Stimulated activated naive CD8-positive, alpha-beta T cell treated with anti-CD3 and anti-CD28 coated beads, Interleukin-15, Interleukin-2, amounts not matched to agents 100 ng/mL and 50 ng/mL, for 24 hours (primary cell): ENCODE measurements around the gene IMP3.

ENCODE experiments used
- H3K27ac Mint-ChIP-seq: one replicate; pipeline ENCODE4 v1.8.0; 2021; ENCODE audit warnings: mild to moderate bottlenecking, mixed read lengths
- H3K27me3 Mint-ChIP-seq: one replicate; pipeline ENCODE4 v1.8.0; 2021; ENCODE audit warnings: mixed read lengths
- H3K36me3 Mint-ChIP-seq: one replicate; pipeline ENCODE4 v1.8.0; 2021; ENCODE audit warnings: low read depth, mixed read lengths
- H3K4me1 Mint-ChIP-seq: one replicate; pipeline ENCODE4 v1.8.0; 2021; ENCODE audit warnings: low read depth, mixed read lengths
- H3K4me3 Mint-ChIP-seq: one replicate; pipeline ENCODE4 v1.8.0; 2021; ENCODE audit warnings: mild to moderate bottlenecking, mixed read lengths
- H3K9me3 Mint-ChIP-seq: one replicate; pipeline ENCODE4 v1.8.0; 2021; ENCODE audit warnings: mixed read lengths

Gene IMP3

DNA sequence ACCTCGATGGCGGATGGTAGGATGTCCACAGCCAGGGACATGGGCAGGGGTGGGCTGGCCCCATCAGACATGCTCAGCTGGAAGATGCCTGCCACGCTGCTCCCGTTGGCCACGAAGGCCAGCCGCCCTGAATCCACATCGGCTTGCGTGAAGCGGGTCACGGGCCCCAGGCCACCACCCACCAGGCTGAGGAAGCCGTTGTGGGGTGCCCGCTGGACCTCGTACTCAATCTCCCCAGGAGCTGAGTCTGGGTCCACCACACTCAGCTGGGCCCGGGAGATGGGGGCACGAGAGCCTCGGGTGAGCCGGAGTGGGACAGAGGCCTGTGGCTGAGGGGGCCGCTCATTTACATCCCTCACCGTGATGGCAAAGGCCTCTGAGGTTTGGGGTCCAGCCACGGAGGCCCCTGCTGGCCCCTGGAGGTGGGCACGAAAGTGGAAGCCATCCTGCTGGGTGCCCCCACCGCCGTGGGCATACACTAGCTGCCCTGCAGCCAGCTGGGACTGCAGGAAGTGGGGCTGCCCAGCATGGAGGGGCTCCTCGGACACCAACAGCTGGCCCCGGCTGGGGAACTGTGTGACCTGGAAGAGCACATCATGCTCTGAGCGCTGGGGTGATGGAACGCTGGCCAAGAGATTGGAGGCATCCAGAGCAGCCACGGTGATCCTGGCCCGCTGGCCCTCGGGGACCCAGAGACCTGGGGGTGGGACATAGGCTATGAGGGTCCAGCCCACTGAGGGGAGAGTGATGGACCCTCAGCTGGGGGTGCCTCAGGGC is 36.9 kb upstream of the IMP3 start:
- Mint-ChIP-seq H3K4me3 (no peak overlapping the region), H3K27ac (no peak overlapping the region), H3K27me3 (no peaks in the 10 kb centered on the region), H3K4me1 (no peaks in the 10 kb centered on the region), H3K9me3 (no peaks in the 10 kb centered on the region), H3K36me3 (no peaks in the 10 kb centered on the region)

DNA sequence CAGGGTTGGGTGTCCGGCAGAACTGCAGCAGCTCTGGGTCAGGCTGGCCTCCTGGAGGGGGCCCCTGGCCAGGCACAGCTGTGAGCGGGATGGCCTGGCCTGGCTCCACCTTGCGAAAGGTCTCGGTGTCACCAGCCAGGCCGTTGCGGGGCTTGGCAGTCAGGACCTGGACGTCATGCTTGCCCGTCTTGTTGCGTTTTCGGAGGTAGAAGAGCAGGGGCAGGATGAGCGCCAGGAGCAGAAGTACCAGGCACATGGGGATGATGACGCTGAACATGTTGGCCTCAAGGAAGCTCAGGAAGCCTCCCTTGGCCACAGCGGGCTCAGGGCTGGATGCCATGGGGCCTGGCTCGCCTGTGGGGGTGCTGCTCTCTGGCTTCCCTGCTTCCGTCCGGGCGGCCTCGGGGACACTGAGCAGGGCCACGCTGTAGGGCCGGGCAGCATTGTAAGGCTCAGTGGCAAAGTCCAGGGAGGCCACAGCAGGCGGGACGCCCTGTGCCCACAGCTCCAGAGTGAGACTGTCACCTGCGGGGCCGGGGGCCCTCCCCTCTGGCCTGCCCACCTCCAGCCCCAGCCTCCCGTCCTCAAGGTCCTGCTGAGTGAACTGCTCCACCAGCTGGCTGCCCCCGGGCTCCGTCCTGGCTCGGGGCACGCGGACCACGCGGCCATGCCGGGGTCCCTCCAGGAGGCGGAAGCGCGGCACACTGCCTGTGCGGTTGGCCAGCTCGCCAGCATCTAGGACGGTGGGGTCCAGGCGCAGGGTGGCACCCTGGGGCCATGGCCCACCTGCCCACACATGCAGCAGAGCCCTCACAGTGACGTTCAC is 35.8 kb upstream of the IMP3 start:
- no peak overlapping the region for H3K27ac Mint-ChIP-seq
- no peaks in the 10 kb centered on the region for H3K4me1 Mint-ChIP-seq
- H3K27me3 Mint-ChIP-seq, result no peaks in the 10 kb centered on the region

DNA sequence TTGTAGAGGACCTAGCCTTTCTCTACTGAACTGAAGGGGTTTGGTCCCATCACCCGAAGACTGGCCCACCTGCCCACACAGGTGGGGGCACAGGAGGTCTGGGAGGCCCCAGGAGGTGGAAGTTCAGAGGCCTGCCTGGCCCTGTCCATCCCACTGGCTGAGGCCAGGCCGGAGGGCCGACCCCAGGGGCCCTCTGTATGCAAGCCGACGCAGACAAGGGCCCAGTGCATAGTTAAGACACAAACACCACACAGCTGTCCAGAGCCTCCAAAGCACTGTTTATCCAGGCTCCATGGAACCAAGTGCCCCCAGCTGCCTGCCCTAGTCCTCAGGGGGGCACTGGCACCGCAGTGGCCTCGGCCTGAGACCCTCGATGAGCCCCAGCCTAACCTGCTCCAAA is 34.3 kb upstream of the IMP3 start:
- Mint-ChIP-seq H3K27me3 (no peaks in the 10 kb centered on the region), H3K36me3 (no peaks in the 10 kb centered on the region), H3K4me3 (no peak overlapping the region), H3K4me1 (no peaks in the 10 kb centered on the region), H3K27ac (no peak overlapping the region), H3K9me3 (no peaks in the 10 kb centered on the region)

More for the DNA sequence above, 35.8 kb upstream of the IMP3 start:
- Mint-ChIP-seq H3K36me3 (no peaks in the 10 kb centered on the region), H3K4me3 (no peak overlapping the region), H3K9me3 (no peaks in the 10 kb centered on the region)

DNA sequence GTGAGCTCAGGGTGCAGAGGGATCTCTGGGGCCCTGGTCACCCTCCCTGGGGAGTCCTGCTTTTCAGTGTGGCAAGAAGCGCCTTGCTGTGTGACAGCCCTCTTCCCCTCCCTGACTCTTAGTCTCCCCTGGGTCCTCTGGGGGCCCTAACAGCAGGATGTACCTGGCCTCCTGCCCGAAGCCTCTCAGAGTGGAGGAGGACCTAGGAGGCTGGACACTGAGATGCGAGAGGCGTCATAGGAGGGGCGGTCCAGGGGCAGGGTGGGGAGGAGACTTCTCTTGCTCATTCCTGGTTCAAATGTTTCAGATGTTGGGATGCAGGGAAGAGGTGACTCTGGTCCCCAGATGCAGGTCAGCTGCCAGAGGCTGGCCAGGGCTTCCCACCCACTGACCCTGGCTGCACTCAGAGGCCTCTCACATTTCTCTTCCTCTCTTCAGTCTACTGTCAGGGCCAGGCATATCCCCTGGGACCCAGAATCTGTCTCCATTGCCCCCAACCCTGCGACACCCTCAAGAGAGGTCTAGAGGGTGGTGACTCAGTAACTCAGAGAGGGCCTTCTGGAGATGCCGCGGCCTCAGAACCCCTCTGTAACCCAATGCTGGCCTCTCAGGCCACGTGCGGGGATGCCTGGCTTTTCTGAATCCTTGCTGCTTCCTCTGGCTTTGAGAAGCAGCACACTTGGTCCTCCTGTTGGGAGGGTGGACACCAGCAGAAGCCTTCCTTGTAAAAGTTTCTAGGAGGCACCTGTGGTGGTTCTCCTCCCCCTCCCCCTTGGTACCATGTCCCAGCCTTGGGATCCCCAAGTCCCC is 33.6 kb upstream of the IMP3 start:
- no peak overlapping the region for H3K4me3 Mint-ChIP-seq
- no peaks in the 10 kb centered on the region for H3K27me3 Mint-ChIP-seq
- no peaks in the 10 kb centered on the region for H3K36me3 Mint-ChIP-seq
- no peaks in the 10 kb centered on the region for H3K9me3 Mint-ChIP-seq
- no peaks in the 10 kb centered on the region for H3K4me1 Mint-ChIP-seq
- no peak overlapping the region for H3K27ac Mint-ChIP-seq

DNA sequence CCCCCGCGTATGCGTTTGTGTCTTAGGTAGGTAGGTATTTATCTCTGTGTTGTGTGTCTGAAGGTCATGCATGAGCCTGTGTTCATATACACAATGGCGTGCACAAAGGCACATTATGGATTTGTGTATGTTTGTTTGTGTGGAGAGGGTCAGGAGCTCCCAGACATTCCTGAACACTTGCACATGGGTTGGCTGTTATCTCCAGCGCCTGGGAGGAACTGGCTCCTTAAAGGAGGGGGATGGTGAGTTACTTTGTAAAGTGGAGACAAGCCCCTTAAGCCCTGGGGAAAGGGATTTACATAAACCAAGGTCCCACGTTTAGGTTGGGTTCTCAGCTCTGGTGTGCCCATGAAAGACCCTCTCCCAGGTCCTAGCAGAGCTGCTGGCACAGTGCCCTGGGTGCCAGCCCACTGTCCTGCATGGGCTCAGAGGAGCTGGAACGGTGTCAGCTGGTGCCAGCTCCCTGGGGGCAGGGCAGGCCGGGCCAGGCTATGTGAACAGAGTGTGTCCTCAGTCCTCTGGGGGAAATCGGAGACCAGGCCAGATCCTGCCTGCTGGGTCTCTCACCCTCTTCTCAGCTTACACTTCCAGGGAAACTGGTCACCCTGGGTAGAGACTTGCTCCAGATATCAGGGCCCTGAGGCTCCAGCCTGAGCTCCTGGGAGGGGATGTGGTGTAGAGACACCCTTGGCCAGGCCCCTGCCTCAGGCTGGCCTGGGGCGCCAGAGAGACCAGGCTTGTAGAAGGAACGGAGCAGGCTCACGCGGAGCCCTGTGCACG is 32.8 kb upstream of the IMP3 start:
- H3K4me3 Mint-ChIP-seq, result no peak overlapping the region
- no peaks in the 10 kb centered on the region for H3K4me1 Mint-ChIP-seq
- H3K36me3 Mint-ChIP-seq, result no peaks in the 10 kb centered on the region
- no peaks in the 10 kb centered on the region for H3K9me3 Mint-ChIP-seq
- H3K27me3 Mint-ChIP-seq, result no peaks in the 10 kb centered on the region
- H3K27ac Mint-ChIP-seq, result no peak overlapping the region

DNA sequence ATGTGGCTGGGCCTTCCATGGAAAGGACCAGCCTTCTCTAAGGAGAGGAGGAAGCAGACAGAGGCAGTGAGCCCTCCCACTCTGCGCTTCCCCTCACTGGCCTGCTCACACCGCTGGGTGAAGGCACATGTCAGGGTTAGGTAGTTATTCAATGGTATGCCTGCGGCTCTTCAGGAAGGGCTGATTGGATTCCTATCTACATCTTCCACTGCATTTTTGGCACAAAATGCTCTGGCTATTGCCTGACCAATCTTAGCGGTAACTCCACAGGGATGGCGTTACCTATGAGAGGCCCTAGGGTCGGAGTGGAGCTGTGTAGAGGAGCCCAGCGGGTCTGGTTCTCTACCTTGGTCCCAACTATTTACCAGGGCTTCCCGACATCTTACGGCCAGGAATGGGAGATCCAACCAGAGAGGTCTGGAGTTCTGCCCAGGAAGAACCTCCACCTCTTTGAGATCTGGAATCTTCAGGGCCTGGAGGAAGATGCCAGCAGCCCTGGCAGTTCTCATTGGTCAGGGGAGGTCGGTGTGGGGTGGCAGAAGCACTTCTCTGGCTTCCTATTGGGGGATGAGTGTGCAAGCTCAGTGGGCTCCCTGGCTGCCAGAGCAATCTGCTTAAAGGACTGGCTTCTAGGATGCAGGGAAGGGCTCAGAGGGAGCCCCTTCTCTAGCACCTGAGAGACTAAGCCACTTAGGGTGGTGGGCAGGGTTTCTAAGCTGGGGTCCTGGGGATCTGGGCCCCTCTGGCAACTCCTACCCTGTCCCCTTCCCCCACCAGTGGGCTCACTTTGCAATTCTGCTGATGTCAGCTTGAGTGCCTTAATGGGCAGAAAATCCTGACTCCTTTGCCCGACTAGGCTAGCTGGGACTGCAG is 31.9 kb upstream of the IMP3 start:
- H3K4me3 Mint-ChIP-seq, result no peak overlapping the region
- H3K27ac Mint-ChIP-seq, result no peak overlapping the region
- H3K4me1 Mint-ChIP-seq, result no peaks in the 10 kb centered on the region
- no peaks in the 10 kb centered on the region for H3K9me3 Mint-ChIP-seq
- no peaks in the 10 kb centered on the region for H3K27me3 Mint-ChIP-seq
- H3K36me3 Mint-ChIP-seq, result no peaks in the 10 kb centered on the region

DNA sequence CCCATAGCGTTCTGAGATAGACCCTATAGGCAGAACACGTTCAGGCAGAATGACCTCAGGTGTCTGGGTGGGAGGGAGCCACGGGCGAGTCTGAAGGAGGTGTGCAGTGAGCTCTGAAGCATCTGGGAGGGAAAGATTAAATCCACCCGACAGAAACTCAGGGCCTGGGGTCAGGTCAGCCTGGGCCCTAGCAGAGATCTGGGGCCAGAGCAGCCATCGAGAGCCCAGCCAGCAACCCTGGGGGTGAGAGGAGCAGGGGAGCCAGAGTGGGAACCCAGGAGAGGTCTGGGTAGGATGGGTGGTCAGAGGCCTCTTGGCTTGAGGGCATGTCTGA is 29.8 kb upstream of the IMP3 start:
- Mint-ChIP-seq H3K36me3 (no peaks in the 10 kb centered on the region), H3K4me1 (no peaks in the 10 kb centered on the region), H3K27me3 (no peaks in the 10 kb centered on the region), H3K4me3 (no peak overlapping the region), H3K9me3 (no peaks in the 10 kb centered on the region), H3K27ac (no peak overlapping the region)

DNA sequence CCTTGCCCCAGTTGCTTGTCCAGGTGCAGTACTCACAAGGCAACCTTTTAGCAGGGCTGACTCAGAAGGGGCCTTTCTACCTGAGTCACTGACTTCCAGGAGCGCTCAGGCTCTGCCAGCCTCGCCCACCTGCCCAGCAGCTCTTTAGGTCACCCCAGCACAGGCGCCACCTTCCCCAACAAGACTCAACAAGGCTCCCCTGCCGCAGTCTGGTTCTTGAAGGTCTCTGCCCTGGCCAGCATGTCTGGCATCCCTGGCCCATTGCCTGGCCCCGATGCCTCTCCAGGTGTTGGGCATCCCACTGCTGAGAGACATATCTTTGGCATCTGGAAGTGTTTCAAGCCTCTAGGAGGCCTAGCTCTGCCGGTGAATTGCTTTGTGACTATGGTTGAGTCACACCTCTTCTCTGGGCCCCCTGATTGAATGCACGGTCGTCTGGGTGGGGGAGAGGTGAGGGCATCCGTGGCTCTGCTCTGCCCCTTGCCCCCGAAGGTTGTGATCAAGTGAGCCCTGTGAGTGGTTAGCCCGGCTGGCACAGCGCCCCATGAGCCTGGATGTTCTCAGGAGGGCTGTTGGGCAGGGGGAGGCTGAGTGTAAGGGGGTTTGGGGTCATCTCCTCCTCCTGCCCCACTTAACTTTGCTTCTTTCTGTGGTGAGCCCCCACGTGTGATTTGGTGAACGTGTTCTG is 29.3 kb upstream of the IMP3 start:
- Mint-ChIP-seq H3K36me3 (no peaks in the 10 kb centered on the region), H3K4me1 (no peaks in the 10 kb centered on the region), H3K4me3 (no peak overlapping the region), H3K27me3 (no peaks in the 10 kb centered on the region), H3K9me3 (no peaks in the 10 kb centered on the region), H3K27ac (no peak overlapping the region)

DNA sequence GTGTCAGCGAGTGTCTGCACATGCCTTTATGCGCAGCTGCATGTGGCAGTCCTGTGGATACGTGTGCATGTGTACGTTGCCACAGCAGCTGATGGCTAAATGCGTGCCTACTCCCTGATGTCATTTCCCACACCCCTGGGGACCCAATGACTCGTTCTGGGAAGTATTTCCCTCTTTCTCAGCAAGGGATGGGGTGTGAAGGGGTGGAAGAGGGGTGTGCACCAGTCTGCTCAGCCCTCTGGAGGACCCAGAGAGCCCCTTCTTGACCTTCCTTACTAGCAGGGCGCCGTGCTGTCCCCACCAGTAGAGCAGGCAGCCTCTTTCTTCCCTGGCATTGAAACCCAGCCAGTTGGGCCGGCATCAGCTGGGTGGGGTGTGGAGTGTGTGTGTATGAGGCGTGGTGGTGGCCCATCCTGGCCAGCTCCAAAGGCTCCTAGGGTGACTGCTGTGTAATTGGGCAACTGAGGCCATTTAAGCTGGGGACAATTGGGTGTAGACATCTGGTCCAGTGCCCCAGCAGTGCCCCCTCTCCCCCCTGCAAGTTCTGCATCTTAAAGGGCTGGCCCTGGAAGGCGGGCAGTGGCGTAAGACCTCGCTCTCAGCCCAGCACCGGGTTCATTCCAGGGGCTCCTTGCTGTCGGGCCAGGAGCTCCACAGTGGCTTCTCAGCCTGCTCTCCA is 26.9 kb upstream of the IMP3 start:
- no peaks in the 10 kb centered on the region for H3K27me3 Mint-ChIP-seq
- no peaks in the 10 kb centered on the region for H3K36me3 Mint-ChIP-seq
- no peaks in the 10 kb centered on the region for H3K9me3 Mint-ChIP-seq
- H3K4me3 Mint-ChIP-seq, result no peak overlapping the region
- H3K4me1 Mint-ChIP-seq, result no peaks in the 10 kb centered on the region
- H3K27ac Mint-ChIP-seq, result no peak overlapping the region

DNA sequence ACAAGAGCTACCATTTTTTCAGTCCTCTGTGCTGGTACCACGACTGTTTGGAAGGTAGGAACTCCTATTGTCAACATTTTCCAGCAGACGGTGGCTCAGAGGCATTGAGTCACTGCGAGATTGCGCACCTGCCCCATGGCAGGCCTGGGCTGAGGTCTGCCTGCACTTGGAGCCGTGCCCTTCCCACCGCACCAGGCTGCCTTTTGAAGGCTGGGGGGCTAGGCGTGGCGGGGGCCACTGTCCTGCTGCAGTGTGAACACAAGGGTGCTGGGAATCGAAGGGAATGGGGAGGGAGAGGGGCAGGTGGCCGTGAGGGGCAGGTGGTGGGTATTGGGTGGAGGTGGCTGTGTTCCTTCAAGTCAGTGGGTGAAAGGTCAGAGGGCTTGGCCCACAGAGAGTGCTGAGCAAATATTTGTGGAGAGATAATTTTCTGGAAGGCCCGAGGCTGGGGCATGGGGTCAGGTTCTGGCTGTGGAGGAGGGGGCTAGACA is 24.0 kb upstream of the IMP3 start:
- no peaks in the 10 kb centered on the region for H3K4me1 Mint-ChIP-seq
- H3K27ac Mint-ChIP-seq, result no peak overlapping the region
- no peaks in the 10 kb centered on the region for H3K36me3 Mint-ChIP-seq

DNA sequence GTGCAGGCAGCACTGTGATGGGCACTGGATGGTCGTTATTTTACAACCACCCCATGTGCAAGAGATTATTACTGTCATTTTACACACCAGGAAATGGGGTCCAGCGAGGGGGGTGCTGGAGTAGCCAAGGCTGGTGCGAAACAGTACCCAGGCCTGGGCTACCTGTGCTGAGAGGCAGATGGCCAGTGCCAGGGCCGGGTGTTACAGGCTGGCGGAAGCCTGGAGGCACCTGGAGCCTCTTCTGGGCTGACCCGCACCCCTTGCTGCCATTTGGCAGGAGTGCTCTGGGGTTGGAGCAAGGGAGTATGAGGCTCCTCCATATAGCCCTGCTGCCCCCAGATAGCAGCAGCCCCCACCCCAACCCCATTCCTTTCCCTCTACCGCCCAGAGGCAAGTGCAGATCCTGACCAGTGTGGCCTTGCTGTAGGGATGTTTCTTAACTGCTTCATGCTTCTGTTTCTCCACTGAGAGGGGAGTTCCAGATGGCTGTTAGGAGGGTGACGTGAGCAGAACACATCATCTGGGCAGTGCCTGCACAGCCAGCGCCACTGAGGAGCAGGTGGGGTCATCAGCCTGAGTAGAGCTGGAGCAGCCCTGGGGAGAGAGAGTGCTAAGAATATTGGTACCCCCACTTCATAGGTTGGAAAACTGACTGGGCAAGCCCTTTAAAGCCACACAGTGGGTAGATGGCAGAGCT is 22.9 kb upstream of the IMP3 start:
- Mint-ChIP-seq H3K4me1 (no peaks in the 10 kb centered on the region), H3K36me3 (no peaks in the 10 kb centered on the region), H3K9me3 (no peaks in the 10 kb centered on the region), H3K27me3 (no peaks in the 10 kb centered on the region), H3K27ac (no peak overlapping the region), H3K4me3 (no peak overlapping the region)

More for the DNA sequence above, 24.0 kb upstream of the IMP3 start:
- Mint-ChIP-seq H3K27me3 (no peaks in the 10 kb centered on the region), H3K4me3 (no peak overlapping the region), H3K9me3 (no peaks in the 10 kb centered on the region)

DNA sequence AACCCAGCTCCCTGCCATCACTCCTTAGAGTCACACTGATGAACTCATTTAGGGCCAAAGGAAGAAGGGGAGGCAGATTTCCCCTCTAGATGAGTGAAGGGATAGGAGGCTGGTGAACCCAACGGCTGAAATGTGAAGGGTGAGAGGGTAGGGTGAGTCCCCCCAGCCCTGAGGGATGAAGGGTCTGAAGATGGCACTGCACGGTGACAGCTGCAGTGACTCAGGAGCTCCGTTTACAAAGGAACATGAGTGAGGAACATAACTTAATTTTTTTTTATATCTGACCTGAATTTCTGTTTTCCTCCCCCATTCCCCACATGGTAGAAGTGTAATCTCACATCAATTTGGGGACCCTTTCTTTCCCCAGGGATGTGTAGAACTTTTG is 21.7 kb upstream of the IMP3 start:
- Mint-ChIP-seq H3K4me3 (no peak overlapping the region), H3K27me3 (no peaks in the 10 kb centered on the region), H3K27ac (no peak overlapping the region), H3K4me1 (no peaks in the 10 kb centered on the region), H3K36me3 (no peaks in the 10 kb centered on the region), H3K9me3 (no peaks in the 10 kb centered on the region)
